Common myeloid progenitor, CD34-positive (primary cell): ENCODE results near the gene SLC25A39.
A peak's percentile ranks its signal among the peaks of the same experiment; 100 is the strongest.
"Not testable (repeated sequence)": the region's sequence is repeated elsewhere in the genome, so short reads cannot be mapped to it uniquely, and the experiment has no call there.

Experiments
- CTCF ChIA-PET: fragments of 350-600 bp; sonication (Branson Sonifier 250); formaldehyde crosslinking; loops from one replicate; lab custom pipeline; 2021; ENCODE audit warnings: antibody characterized with exemption; lab: Charles Lee
- POLR2A ChIA-PET: fragments of 350-600 bp; sonication (Branson Sonifier 250); formaldehyde crosslinking; loops from one replicate; lab custom pipeline; 2021; ENCODE audit warnings: antibody characterized with exemption; lab: Charles Lee
- DNase-seq, 3 donors: peaks; one replicate each; pipeline versions ENCODE4 v3.0.0 to v3.0.0-alpha.2; 2013
- H3K27ac ChIP-seq, 2 experiments: 1 replicate in 1 of 2; 2 replicates in 1 of 2; pipeline ENCODE4 v1.7.0; 2013; ENCODE audit warnings: inconsistent platforms in 2 of 2, low read length in 2 of 2, mild to moderate bottlenecking in 2 of 2, low read depth in 1 of 2, moderate library complexity in 1 of 2; ENCODE audit not compliant: severe bottlenecking in 2 of 2, insufficient read depth in 1 of 2, poor library complexity in 1 of 2
- H3K27me3 ChIP-seq, 5 experiments: replicated peaks in 2 of 5; 1 replicate in 3 of 5; 2 replicates in 2 of 5; pipeline versions ENCODE4 v1.6.1 to v1.7.0; 2013; ENCODE audit warnings: low read length in 4 of 5, mild to moderate bottlenecking in 2 of 5, moderate library complexity in 2 of 5, inconsistent platforms in 1 of 5; ENCODE audit not compliant: insufficient read depth in 5 of 5, control insufficient read depth in 4 of 5
- H3K36me3 ChIP-seq, 4 experiments: 1 replicate in 2 of 4; 2 replicates in 2 of 4; pipeline versions ENCODE4 v1.6.1 to v1.7.0; 2013; ENCODE audit warnings: low read length in 3 of 4, control low read depth in 1 of 4, mild to moderate bottlenecking in 1 of 4; ENCODE audit not compliant: control insufficient read depth in 4 of 4, insufficient read depth in 4 of 4
- H3K4me1 ChIP-seq, 4 experiments: 1 replicate in 3 of 4; 2 replicates in 1 of 4; pipeline versions ENCODE4 v1.6.1 to v1.7.1; 2013; ENCODE audit warnings: low read length in 3 of 4, mild to moderate bottlenecking in 3 of 4, control low read depth in 1 of 4, inconsistent platforms in 1 of 4, moderate library complexity in 1 of 4; ENCODE audit not compliant: control insufficient read depth in 4 of 4, insufficient read depth in 4 of 4; ENCODE audit errors: control extremely low read depth in 1 of 4
- H3K4me3 ChIP-seq, 7 experiments: 1 replicate in 4 of 7; 2 replicates in 3 of 7; pipeline versions ENCODE4 v1.5.1 to v1.7.0; 2013; ENCODE audit warnings: mild to moderate bottlenecking in 7 of 7, low read length in 6 of 7, moderate library complexity in 6 of 7, inconsistent platforms in 2 of 7, low read depth in 2 of 7, control low read depth in 1 of 7; ENCODE audit not compliant: insufficient read depth in 4 of 7, control insufficient read depth in 1 of 7; ENCODE audit errors: extremely low read depth in 1 of 7
- H3K9me3 ChIP-seq, 5 experiments: 1 replicate in 4 of 5; 2 replicates in 1 of 5; pipeline versions ENCODE4 v1.6.1 to v1.7.1; 2013; ENCODE audit warnings: low read length in 4 of 5, mild to moderate bottlenecking in 2 of 5, inconsistent platforms in 1 of 5, low read depth in 1 of 5, moderate library complexity in 1 of 5; ENCODE audit not compliant: control insufficient read depth in 4 of 5, insufficient read depth in 2 of 5; ENCODE audit errors: control extremely low read depth in 1 of 5
- WGBS: methylation state at CpG from one replicate; pipeline ENCODE4 v1.1.5; 2013; ENCODE audit not compliant: insufficient coverage; 5-methylcytosine and 5-hydroxymethylcytosine counted together

Gene SLC25A39

DNA sequence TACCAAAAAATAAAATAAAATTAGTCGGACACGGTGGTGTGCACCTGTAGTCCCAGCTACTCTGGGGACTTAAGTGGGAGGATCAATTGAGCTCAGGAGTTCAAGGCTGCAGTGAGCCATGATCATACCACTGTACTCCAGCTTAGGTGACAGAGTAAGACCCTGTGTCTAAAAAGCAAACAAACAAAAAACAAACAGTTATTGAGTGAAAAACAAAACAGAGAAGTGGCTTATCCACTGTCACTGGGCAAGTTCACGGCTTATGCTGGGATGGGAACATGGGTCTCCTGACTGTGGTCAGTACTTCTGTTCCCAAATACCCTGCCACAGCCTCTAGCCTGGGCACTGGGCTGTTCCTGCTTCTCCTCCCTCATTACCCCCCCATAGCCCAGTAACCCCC, 10.9 kb upstream of the SLC25A39 start:
- CTCF ChIA-PET: interaction anchor here (0.6 to 2.7 kb wide), 7 partner anchors 9 to 126 kb away, joined by 3 to 13 read pairs (median 5); partner anchors contain the start of gene GRN
- POLR2A ChIA-PET: no interaction called here
- H3K27me3 ChIP-seq: no peaks in the 10 kb centered on the region
- no peak for DNase-seq
- H3K4me1 ChIP-seq: peaks cover 3 to 10% (median 4%) of the 10 kb centered on the region in 4 experiments
- H3K27ac ChIP-seq: no peak overlapping the region
- WGBS: 93% methylated on average over 3 of the region's 3 CpGs
- H3K4me3 ChIP-seq: no peak overlapping the region
- H3K36me3 ChIP-seq: no peaks in the 10 kb centered on the region
- no peaks in the 10 kb centered on the region for H3K9me3 ChIP-seq

DNA sequence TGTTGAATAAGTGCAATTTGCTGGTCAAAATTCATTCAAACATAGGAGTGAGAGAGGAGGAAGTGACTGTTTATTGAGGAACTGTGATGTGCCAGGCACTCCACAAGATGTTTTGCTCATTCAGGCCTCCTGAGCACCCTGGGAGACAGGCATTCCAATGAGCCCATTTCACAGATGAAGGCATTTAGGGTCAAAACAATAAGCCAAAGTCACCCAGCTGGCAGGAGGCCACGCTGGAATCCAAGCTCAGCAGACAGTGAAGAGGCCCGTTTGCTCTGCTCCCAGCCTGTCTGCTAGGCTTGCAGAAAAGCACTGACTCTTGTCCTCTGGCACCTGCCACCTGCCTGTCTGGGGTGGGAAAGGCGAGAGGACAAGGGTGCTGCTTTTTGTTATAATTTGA, 10.1 kb upstream of the SLC25A39 start:
- peaks cover 3 to 10% (median 4%) of the 10 kb centered on the region in 4 experiments for H3K4me1 ChIP-seq
- ChIA-PET CTCF (interaction anchor here (1.3 to 2.7 kb wide), 4 partner anchors 11 to 113 kb away, joined by 3 to 13 read pairs (median 4); partner anchors contain the start of gene GRN), POLR2A (interaction anchor here (1.3 kb wide), 1 partner anchor 10 kb away, joined by 3 read pairs; the partner anchor contains the start of gene GRN)
- no peak overlapping the region for H3K27ac ChIP-seq
- WGBS: 90% methylated on average over 3 of the region's 3 CpGs
- H3K36me3 ChIP-seq: no peaks in the 10 kb centered on the region
- H3K9me3 ChIP-seq: no peaks in the 10 kb centered on the region
- DNase-seq: no peak
- no peak overlapping the region for H3K4me3 ChIP-seq
- no peaks in the 10 kb centered on the region for H3K27me3 ChIP-seq

DNA sequence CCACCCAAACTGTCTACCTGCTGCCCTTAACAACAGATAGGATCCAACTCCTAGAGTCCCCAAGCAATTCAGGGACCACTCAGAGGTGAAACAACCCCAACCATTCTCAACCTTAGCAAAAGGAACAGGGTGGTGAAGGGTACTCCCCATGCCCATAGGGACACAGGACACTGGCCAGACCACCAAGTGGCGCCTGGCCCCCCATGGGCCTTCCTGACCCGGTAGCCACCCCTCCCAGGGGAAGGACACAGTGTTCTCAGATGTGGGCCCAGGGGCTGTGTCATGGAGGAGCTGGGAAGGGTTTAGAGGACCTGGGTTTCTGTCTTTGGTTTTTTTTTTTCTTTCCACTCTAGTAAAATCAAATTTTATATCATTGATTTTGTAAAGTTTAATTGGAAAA, 9.7 kb upstream of the SLC25A39 start:
- Histone ChIP-seq H3K9me3 (no peaks in the 10 kb centered on the region), H3K4me1 (peaks cover 3 to 10% (median 4%) of the 10 kb centered on the region in 4 experiments), H3K27me3 (no peaks in the 10 kb centered on the region), H3K4me3 (no peak overlapping the region), H3K27ac (no peak overlapping the region), H3K36me3 (no peaks in the 10 kb centered on the region)
- WGBS: no CpG with 5 or more reads among the region's 2 CpGs
- DNase-seq: no peak
- ChIA-PET CTCF (interaction anchor here (1.3 to 4.9 kb wide), 8 partner anchors 10 to 123 kb away, joined by 3 to 67 read pairs (median 10); partner anchors contain the start of genes GRN and UBTF), POLR2A (interaction anchor here (1.3 kb wide), 1 partner anchor 11 kb away, joined by 3 read pairs; the partner anchor contains the start of gene GRN)

DNA sequence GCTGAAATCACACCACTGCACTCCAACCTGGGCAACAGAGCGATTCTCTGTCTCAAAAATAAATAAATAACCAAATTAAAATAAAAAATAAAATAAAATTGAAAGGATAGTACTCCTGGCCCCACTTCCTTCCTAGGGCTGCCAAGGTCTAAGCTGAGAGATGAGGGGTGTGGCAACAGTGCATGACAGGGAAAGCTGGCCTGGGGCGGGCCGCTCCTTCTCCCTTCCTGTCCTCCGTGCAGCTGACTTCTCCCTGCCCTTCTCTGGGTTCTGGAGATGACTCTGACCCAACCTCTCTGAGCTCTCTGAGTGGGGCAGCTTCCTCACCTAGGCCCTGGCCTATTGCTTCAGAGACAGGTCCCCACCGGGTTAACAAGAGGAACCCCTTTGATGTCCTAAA, 8.7 kb upstream of the SLC25A39 start:
- Histone ChIP-seq H3K9me3 (no peaks in the 10 kb centered on the region), H3K27ac (no peak overlapping the region), H3K4me3 (no peak overlapping the region), H3K36me3 (no peaks in the 10 kb centered on the region), H3K27me3 (no peaks in the 10 kb centered on the region), H3K4me1 (peaks cover 3 to 10% (median 4%) of the 10 kb centered on the region in 4 experiments)
- CTCF ChIA-PET: interaction anchor here (0.6 to 4.9 kb wide), 10 partner anchors 8 to 292 kb away, joined by 3 to 67 read pairs (median 6); partner anchors contain the start of genes GRN and UBTF
- POLR2A ChIA-PET: interaction anchor here (1.4 kb wide), 1 partner anchor 12 kb away, joined by 3 read pairs; the partner anchor contains the start of gene GRN
- 70% methylated on average over 4 of the region's 5 CpGs for WGBS
- DNase-seq: no peak

DNA sequence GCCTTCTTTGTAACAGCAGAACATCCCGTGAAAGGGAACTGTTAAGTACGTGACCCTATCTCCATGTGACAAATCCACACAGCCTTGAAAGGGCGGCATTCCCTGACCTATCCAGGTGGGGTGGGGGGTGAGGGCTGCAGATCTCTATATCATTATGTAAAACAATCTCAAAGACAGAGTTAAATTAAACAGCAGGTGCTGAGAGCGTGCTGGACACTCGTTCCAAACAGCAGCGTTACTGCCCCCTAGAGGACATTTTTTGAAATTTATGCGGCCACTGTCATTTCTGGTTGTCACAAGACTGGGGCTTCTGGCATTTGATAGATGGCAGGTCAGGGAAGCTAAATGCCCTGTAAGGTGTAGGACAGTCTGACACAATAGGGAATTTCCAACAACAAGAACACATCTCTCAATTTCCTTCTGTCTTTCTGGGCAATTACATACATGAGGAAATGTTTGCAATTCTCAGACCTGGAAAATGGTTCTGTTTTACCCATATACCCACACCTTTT, 6.7 kb upstream of the SLC25A39 start:
- Histone ChIP-seq H3K27ac (no peak overlapping the region), H3K4me1 (peaks cover 4 to 12% (median 6%) of the 10 kb centered on the region in 4 experiments), H3K9me3 (no peaks in the 10 kb centered on the region), H3K36me3 (no peaks in the 10 kb centered on the region), H3K27me3 (no peaks in the 10 kb centered on the region), H3K4me3 (peak overlapping the region in 2 of 7 experiments; percentile 24 to 42)
- CTCF ChIA-PET: interaction anchor here (0.7 to 4.9 kb wide), 19 partner anchors 10 to 147 kb away, joined by 3 to 67 read pairs (median 4); partner anchors contain the start of genes GRN and UBTF
- POLR2A ChIA-PET: interaction anchor here (0.6 to 1.0 kb wide), 2 partner anchors 131 to 155 kb away, joined by 3 to 10 read pairs; no protein-coding TSS in a partner anchor
- peak; percentile 75 to 83 (median 79) for DNase-seq
- 3% methylated on average over 5 of the region's 7 CpGs for WGBS

DNA sequence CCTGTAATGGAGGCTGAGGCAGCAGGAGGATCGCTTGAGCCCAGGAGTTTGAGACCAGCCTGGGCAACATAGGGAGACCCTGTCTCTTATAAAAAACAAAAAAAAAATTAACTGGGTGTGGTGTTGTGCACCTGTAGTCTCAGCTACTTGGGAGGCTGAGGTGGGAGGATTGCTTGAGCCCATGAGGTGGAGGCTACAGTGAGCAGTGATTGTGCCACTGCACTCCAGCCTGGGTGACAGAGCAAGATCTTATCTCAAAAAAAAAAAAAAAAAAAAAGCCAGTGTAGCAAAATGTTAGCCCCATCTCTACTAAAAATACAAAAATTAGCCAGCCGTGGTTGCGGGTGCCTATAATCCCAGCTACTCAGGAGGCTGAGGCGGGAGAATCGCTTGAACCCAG, 5.6 kb upstream of the SLC25A39 start:
- not testable (repeated sequence) for H3K27ac ChIP-seq, H3K9me3 ChIP-seq, DNase-seq, H3K36me3 ChIP-seq, H3K27me3 ChIP-seq, H3K4me3 ChIP-seq
- ChIA-PET POLR2A (interaction anchor here (1.0 kb wide), 1 partner anchor 130 kb away, joined by 3 read pairs; no protein-coding TSS in a partner anchor), CTCF (interaction anchor here (0.7 to 4.9 kb wide), 14 partner anchors 10 to 128 kb away, joined by 3 to 67 read pairs (median 6); partner anchors contain the start of gene GRN)
- no CpG with 5 or more reads among the region's 5 CpGs for WGBS
- peaks cover 4 to 18% (median 15%) of the 10 kb centered on the region in 4 experiments for H3K4me1 ChIP-seq

DNA sequence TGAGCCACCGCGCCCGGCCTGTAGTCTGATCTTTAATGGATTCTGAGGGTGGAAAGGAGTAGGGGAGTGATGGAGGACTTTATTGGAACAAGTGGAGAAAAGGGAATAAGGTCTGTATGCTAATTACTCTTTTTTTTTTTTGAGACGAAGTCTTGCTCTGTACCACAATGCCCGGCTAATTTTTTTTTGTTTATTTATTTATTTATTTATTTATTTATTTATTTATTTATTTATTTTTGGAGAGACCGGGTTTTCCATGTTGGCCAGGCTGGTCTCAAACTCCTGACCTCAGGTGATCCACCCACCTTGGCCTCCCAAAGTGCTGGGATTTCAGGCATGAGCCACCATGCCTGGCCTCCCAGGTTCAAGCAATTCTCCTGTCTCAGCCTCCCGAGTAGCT, 4.9 kb upstream of the SLC25A39 start:
- H3K27ac ChIP-seq, POLR2A ChIA-PET, DNase-seq, H3K9me3 ChIP-seq, H3K27me3 ChIP-seq, H3K4me3 ChIP-seq, H3K36me3 ChIP-seq: not testable (repeated sequence)
- WGBS: 96% methylated on average over 4 of the region's 7 CpGs
- CTCF ChIA-PET: interaction anchor here (2.0 to 4.9 kb wide), 6 partner anchors 12 to 128 kb away, joined by 4 to 67 read pairs (median 15); partner anchors contain the start of gene GRN
- H3K4me1 ChIP-seq: peaks cover 4 to 20% (median 19%) of the 10 kb centered on the region in 4 experiments
